GM12875 (cell line): ENCODE data around the gene CCDC24.

Experiments used
- H3K4me3 ChIP-seq: one replicate; pipeline ENCODE4 v1.5.1; 2011; ENCODE audit warnings: low read depth, low read length, control low read depth
- TF ChIP-seq, protein P1 (sequence below): IDR thresholded peaks from 2 replicates; pipeline ENCODE4 v1.5.1; 2011; ENCODE audit warnings: low read depth, mild to moderate bottlenecking, control low read depth, inconsistent platforms, low read length, moderate library complexity, borderline replicate concordance; ENCODE audit not compliant: insufficient read depth

Gene CCDC24

DNA sequence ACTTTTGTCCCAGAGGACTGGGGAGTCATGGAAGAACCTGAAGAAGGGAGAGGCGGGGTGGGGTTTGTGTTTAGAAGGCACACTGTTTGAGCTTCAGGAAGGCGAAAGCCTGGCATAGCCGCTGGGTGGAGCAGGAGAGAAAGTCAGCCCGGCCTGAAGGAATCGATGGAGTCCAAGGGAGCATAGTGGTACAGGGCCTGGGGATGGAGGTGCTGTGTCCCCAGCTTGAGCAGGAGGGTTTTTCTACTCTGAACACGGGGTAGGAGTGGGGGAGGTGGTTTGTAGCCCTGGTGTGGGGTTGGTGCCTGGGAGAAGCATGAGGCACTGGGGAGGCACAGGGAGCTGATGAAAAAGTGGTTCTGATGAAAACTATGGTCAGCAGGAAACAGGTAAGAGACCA, 4.7 kb upstream of the CCDC24 start:
- TF ChIP-seq, protein P1, sequence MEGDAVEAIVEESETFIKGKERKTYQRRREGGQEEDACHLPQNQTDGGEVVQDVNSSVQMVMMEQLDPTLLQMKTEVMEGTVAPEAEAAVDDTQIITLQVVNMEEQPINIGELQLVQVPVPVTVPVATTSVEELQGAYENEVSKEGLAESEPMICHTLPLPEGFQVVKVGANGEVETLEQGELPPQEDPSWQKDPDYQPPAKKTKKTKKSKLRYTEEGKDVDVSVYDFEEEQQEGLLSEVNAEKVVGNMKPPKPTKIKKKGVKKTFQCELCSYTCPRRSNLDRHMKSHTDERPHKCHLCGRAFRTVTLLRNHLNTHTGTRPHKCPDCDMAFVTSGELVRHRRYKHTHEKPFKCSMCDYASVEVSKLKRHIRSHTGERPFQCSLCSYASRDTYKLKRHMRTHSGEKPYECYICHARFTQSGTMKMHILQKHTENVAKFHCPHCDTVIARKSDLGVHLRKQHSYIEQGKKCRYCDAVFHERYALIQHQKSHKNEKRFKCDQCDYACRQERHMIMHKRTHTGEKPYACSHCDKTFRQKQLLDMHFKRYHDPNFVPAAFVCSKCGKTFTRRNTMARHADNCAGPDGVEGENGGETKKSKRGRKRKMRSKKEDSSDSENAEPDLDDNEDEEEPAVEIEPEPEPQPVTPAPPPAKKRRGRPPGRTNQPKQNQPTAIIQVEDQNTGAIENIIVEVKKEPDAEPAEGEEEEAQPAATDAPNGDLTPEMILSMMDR: no peak
- H3K4me3 ChIP-seq: no peak overlapping the region

DNA sequence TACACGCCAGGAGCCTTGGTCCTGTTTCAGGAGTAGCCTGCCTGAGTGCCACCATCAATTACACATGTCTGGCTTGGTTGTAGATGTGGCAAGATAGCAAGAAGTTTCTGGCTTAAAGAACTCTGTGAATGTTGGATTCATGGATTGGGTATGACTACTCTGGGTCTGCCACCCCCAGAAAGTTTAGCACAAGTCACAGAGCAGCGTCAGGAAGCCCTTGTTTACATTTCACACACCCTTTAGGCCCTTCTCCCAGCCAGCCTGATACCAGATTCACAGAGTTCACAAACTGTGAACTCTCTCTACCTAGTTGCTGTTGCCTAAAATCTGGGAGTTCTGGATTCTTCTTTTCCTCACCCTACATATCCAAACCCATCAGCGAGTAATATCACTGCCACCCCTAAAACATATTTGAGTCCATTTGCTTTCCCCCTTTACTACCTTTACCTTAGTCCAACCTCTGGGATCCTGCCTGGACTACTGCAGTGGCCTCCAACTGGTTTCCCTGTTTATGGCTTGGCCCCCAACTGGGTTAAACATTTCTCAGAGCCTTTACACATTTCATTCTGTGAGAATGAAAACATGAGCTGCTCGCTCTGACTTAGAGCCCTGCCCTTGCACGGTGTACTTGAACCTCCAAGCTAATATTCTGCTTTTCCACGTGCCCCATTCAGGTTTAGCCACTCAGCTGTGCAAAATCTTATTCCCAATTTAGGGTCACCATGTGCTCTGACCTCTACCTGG, 4.1 kb upstream of the CCDC24 start:
- TF ChIP-seq, protein P1: no peak
- H3K4me3 ChIP-seq: no peak overlapping the region

DNA sequence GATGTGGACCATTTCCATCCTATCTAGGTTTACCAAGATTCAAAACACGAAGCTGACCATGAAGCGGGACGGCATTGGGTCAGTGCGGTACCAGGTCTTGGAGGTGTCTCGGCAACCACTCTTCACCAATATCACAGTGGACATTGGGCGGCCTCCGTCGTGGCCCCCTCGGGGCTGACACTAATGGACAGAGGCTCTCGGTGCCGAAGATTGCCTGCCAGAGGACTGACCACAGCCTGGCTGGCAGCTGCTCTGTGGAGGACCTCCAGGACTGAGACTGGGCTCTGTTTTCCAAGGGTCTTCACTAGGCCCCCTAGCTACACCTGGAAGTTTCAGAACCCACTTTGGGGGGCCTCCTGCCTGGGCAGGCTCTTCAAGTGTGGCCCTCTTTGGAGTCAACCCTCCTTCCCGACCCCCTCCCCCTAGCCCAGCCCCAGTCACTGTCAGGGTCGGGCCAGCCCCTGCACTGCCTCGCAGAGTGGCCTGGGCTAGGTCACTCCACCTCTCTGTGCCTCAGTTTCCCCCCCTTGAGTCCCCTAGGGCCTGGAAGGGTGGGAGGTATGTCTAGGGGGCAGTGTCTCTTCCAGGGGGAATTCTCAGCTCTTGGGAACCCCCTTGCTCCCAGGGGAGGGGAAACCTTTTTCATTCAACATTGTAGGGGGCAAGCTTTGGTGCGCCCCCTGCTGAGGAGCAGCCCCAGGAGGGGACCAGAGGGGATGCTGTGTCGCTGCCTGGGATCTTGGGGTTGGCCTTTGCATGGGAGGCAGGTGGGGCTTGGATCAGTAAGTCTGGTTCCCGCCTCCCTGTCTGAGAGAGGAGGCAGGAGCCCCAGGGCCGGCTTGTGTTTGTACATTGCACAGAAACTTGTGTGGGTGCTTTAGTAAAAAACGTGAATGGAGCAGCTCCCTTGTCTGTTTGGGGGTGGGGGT, 864 bp upstream of the CCDC24 start:
- TF ChIP-seq, protein P1: no peak
- peak overlapping the region; percentile 69 for H3K4me3 ChIP-seq

DNA sequence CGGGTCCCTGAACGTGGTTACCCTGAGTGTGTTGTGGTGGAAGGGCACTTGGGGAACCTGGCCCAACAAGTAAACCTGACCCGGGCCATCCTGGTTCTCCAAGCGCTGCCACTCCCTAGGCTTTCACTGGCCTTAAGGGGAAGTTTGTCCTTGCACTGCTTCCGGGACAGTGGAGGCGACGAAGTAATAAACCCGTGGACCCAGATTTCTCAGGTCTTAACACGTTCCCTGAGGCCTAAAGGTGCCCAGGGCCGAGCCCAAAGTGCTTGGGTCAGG, 261 bp upstream of the CCDC24 start:
- TF ChIP-seq, protein P1: no peak
- H3K4me3 ChIP-seq: peak overlapping the region; percentile 69

DNA sequence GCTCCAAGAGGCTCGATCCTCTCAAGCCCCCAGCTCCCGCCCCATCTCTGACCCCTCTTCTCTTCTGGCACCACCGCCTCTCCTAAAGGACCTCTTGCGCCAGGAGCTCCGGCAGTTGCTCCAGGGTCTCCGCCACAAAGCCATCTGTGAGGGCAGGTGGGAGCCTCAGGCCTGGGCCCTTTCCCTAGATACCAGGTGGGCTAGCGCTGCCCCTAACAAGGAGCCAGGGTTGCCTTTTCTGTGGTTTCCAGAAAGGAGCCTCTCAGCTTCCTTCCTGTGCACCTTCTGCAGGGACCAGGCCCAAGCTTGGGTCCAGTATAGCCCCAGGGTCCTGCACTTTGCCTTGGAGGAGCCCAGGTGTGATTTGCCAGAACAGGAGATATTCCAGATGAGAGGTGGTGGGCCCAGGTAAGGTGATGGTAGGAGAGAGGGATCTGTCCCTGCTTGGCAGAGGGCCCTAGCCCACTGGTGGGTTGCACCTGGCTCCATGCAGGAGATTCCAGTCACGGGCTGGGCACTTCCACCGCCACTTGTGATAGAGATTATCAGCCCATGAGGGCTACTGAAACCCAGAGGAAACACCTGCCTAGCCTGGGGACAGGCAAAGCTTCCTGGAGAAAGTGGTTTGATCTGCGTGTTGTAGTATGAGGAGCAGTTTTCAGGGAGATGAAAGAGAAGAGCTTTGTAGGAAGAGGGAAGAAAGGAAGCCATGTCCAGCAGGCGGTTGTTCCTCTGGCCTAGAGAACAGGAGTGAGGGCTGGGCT, 1.0 kb downstream of the CCDC24 start:
- H3K4me3 ChIP-seq: peak overlapping the region; percentile 69
- TF ChIP-seq, protein P1: no peak

DNA sequence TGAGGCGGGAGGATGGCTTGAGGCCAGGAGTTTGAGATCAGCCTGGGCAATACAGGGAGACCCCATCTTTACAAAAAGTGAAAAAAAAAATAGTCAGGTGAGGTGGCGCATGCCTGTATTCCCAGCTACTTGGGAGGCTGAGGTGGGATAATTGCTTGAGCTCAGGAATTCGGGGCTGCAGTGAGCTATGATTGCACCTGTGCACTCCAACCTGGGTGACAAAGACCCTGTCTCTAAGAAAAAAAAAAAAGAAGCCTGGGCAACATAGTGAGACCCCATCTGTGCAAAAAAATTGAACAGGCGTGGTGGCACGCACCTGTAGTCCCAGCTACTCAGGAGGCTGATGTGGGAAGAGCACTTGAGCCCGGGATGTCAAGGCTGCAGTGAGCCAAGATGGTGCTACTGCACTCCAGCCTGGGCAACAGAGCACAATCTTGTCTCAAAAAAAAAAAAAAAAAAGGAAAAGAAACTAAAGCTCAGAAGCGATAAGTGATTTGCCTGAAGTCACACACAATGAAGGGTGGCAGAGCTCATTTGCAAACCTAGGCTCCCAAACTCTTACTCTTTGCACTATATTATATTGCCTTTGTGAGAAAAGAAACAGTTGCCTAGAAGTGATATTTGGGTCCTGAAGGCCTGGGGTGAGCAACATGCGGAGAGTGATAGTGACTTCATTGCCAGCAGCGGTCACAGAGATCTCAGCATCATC, 2.0 kb downstream of the CCDC24 start:
- no peak overlapping the region for H3K4me3 ChIP-seq
- TF ChIP-seq, protein P1: no peak
